ENCODE results near the gene CCDC88C.

The CCDC88C gene

GRCh38 chr14:91377700-91378652 lies 39.6 kb downstream of the CCDC88C start:
- peak; percentile 69 for DNase-seq

- DNase-seq: no peak
These were observed 40.8 kb downstream of the CCDC88C start for GRCh38 chr14:91376547-91377477.

DNA sequence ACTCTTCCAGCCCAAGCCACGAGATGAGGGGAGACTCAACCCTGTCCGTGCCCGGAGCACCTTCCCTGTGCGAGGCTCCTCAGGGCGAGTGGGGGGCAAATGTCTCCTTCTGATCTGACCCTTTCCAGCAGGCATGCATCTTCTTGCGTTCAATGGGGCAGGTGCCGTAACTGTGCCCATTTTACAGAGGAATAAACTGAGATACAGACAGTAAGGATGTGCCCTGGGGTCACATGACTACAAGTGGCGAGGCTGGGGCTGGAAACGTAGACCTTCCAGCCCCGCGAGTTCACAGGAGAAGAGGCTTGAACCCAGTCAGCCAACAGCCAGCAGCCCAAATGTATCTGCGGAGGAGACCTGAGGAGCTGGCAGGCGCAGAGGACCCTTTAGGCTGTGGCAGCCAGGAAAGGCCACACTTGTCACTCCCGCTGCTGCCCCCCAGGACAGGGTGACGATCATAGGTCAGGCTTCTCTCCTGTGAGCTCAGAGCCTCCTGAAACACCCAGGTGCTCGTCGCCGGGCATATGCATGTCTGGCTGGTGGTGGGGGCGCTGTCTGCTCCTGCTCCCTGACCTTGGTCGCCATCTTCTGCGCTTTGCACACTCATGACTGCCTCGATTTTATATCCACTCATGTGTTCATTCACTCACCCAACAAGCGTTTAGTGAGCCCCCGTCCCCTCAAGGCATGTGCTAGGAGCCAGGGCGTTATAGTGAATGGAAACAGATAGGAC lies 41.7 kb downstream of the CCDC88C start:
- no peak for DNase-seq

DNA sequence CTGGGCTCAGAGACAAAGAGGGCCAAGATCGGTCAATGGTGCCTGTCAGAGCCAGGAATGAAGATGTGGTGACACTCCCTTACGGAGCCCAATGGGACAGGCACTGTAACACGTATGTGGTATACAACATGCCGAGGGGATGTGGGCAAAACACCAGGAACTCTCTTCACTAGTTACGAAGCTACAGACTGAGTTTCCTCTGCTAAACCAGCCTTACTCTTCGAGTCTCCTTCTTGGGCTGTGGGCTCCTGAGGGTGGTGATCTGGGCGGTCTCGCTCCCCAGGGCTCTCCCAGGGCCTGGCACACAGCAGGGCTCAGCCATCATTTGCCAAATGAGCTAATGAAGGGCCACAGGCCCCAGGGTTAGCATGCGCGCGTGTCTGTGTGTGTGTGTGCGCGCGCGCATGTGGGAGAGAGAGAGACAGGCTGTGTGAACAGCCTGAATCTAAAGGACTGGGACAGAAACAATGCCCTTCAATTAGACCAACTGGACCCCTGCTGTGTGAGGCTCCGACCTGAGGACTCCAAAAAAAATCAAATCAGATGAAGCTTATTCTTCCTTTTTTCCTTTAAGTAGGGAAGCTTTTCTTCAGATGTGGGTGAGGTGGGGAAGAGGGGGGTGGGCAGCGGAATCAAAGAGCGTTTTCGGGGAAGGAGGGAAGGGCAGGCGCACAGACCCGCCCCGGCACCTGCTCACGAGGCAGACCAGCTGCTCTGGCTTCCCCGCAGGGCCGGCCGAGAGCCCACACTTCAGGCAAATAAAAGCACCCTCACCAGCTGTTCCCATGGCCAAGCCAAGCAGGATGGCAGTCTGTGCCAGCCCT lies 42.5 kb downstream of the CCDC88C start:
- DNase-seq: no peak

DNA sequence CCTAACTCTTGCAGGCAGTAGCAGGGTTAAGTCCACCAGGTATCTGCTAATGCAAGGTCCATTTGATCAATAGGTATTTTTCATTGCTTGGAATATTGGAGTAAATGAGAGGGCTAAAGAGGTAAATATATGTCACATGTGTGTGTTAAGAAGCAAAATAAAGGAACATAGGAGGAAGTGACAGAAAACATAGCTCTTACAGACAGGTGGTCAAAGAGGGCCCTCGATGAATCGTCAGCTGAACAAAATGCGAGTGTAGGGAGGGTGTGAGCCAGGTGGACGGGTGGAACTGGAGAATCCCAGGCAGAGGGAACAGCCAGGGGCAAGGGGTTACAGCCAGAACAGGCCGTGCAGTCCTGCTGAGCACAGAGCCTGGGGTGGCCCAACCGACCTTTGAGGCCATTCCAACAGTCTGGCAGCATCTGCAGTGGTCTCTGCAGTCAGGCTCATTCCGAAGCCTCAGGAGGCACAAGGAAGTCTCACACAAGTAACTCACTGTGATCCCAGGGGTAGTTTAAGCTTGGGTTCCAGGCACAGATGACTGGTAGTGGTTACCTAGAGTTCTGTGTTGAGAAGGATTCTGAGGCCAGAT lies 43.2 kb downstream of the CCDC88C start:
- no peak for DNase-seq

GRCh38 chr14:91373591-91374254 lies 43.9 kb downstream of the CCDC88C start:
- peak; percentile 57 for DNase-seq

DNA sequence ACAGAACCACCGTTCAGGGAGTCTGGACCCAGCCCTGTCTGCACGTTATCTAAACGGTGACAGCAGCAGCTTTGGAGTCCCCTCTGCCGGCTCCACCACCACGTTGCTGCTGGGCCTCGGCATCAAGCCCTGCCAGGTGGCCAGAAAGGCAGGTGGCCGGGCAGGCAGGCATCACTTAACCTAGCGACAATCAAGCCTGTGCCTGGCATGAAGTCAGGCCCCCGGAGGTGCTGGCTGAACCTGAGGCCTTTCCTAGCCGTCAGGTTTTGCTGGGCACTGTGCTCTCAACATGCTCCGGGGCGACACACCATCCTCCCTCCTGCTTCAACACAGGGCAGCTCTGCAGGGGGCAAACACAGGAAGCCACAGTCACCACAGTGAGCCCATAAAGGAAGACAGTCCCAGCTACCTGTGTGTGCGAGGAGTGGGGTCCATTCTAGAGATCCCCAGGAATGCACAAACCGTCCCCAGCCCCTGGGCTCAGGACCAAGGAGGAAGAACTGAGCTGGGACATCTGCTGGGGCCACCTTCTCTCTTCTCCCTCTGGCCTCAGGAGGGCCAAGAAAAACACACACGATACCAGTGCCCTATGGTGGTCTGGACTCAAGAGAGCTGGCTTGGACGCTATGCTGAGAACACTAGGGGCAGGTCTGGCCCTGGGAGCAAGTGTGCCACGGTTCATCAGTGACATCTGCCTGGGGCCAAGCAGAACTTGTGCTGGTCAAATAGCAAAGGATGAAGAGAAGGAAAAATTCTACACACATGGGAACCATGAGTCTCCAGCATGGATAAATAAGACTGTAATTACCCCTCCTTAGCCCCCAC lies 44.7 kb downstream of the CCDC88C start:
- no peak for DNase-seq

DNA sequence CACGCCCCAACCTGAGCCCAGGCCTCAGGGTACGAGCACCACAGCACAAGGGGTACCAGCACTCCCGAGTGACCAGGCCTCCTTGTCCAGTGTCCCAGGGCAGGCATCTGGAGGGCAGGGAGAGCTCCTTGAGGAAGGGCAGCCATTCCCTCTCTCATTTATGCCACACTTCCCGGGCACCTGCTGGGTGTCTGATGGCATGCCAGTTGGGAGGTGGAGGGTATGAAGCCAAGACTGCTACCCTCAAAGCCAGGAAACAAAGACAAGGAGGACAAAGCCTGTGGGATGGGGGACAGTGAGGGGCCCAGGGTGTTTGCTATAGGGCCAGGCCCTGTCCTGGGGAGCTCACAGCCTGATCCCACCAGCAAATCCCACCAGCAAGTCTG lies 45.6 kb downstream of the CCDC88C start:
- no peak for DNase-seq

GRCh38 chr14:91371011-91371989 lies 46.3 kb downstream of the CCDC88C start:
- DNase-seq: no peak

DNA sequence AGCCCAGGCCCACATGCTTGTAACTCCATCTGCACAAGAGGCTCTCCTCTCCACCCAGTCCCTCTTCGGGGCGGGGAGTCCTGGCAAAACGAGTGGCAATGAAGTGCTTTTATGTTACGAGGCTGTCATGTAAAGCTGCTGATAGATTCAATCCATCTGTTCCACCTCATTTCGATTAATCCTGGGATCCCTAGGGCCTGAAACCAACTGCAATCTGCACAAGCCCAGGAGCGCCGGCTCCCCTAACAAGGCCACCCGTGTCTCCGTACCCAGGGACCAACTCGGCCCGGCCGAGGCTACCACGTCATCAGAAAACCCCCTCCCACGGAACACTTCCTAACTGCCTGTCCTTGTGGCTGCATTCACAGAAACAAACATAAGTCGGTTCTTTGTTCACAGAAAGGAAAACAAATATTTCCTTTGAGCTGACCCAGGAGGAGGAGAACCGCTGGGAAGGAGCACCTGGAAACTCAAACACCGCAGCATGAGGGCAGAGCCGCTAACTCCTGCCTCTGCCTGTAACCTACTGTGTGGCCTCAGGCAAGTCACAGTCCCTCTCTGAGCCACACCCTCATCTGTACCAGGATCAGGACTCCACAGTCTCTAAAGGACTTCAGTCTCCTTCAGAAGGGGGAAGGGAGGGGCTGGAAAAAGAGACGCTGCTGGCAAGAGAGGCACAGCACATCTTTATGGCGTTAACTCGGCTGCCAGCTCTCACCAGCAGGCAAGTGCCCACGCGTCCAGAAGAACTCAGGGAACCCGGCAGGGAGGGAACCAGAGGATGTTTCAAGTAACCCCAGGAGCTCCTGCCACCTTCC lies 47.8 kb downstream of the CCDC88C start:
- peak; percentile 66 for DNase-seq

DNA sequence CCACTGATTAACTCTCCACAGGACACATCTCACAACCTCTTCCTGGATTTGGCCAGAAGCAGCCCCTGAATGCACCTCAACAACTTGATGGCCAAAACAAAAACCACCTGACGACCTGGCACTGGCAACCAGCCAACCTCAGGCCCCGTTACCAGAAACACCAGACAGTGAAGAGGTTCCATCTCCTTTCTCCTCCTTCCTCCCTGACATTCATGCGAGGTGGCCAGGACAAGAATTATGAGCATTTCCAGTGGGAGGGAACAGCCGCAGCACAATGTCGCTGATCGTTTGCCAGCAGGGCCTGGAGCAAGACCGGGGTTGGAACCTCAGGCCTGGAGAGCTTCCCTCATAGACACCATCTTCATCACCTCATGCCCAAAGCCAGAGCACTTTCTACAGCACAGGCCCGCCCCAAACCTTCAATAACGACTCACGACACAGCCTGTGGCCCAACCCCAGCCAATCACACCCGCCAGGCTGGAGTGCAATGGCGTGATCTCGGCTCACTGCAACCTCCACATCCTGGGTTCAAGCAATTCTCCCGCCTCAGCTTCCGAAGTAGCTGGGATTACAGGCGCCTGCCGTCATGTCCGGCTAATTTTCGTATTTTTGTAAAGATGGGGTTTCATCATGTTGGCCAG lies 48.7 kb downstream of the CCDC88C start:
- no peak for DNase-seq

GRCh38 chr14:91367173-91368171 lies 50.1 kb downstream of the CCDC88C start:
- DNase-seq: peak; percentile 63

GRCh38 chr14:91366749-91367148 lies 50.9 kb downstream of the CCDC88C start:
- no peak for DNase-seq

GRCh38 chr14:91365552-91365951 lies 52.1 kb downstream of the CCDC88C start:
- no peak for DNase-seq

GRCh38 chr14:91364524-91365270 lies 52.9 kb downstream of the CCDC88C start:
- no peak for DNase-seq
